ENCODE data around the gene PRSS50. TPM values are rescaled to one million over a fixed set of nuclear protein-coding genes. Genes with fewer than 3 reads are reported as not detected.

Gene PRSS50
- total and polyA plus RNA-seq, 8 donors, result under 0.01 to 0.10 TPM; not detected in 6

GRCh38 chr3:46675843-46676567 is 41.7 kb downstream of the PRSS50 start:
- no peak overlapping the region for H3K27ac ChIP-seq
- intact Hi-C loops (cut with DNase I; ENCODE audit: low total_unique reads), result no loop called here
- no peak overlapping the region for H3K4me3 ChIP-seq
- TF ChIP-seq CTCF (IDR thresholded peaks at IDR 0.05) (no peak), POLR2A (IDR thresholded peaks at IDR 0.05) (no peak), EP300 (IDR thresholded peaks at IDR 0.05) (no peak), POLR2AphosphoS5 (IDR thresholded peaks at IDR 0.05) (no peak)
- peaks cover 0 to 14% (median 9%) of the 10 kb centered on the region in 4 donors for H3K4me1 ChIP-seq
- DNase-seq, result no peak
- WGBS, 5 donors, result 68 to 80% (median 74%) methylated on average over 5 to 9 of the region's 9 CpGs
- no peaks in the 10 kb centered on the region for H3K9me3 ChIP-seq
- no peaks in the 10 kb centered on the region for H3K27me3 ChIP-seq
- H3K36me3 ChIP-seq, result peaks cover 0 to 66% (median 31%) of the 10 kb centered on the region in 4 donors

GRCh38 chr3:46675426-46675825 is 42.2 kb downstream of the PRSS50 start:
- intact Hi-C loops (cut with DNase I; ENCODE audit: low total_unique reads), result no loop called here
- DNase-seq, result no peak

GRCh38 chr3:46674031-46674845 is 43.4 kb downstream of the PRSS50 start:
- TF ChIP-seq EP300 (IDR thresholded peaks at IDR 0.05), result no peak
- TF ChIP-seq POLR2A (IDR thresholded peaks at IDR 0.05), result no peak
- no peak for TF ChIP-seq POLR2AphosphoS5 (IDR thresholded peaks at IDR 0.05)
- no peak for TF ChIP-seq CTCF (IDR thresholded peaks at IDR 0.05)
- Histone ChIP-seq H3K27me3 (no peaks in the 10 kb centered on the region), H3K36me3 (peaks cover 0 to 56% (median 26%) of the 10 kb centered on the region in 4 donors), H3K9me3 (no peaks in the 10 kb centered on the region), H3K4me3 (no peak overlapping the region), H3K27ac (no peak overlapping the region), H3K4me1 (peaks cover 0 to 14% (median 9%) of the 10 kb centered on the region in 4 donors)
- 92 to 96% (median 94%) methylated on average over 11 to 12 of the region's 12 CpGs for WGBS, 5 donors
- DNase-seq, result no peak
- intact Hi-C loops (cut with DNase I; ENCODE audit: low total_unique reads), result no loop called here

More at GRCh38 chr3:46675426-46675825, 42.2 kb downstream of the PRSS50 start:
- Histone ChIP-seq H3K4me3 (no peak overlapping the region), H3K4me1 (peaks cover 0 to 14% (median 9%) of the 10 kb centered on the region in 4 donors), H3K9me3 (no peaks in the 10 kb centered on the region), H3K27me3 (no peaks in the 10 kb centered on the region), H3K27ac (no peak overlapping the region), H3K36me3 (peaks cover 0 to 67% (median 28%) of the 10 kb centered on the region in 4 donors)
- TF ChIP-seq EP300 (IDR thresholded peaks at IDR 0.05) (no peak), POLR2A (IDR thresholded peaks at IDR 0.05) (no peak), CTCF (IDR thresholded peaks at IDR 0.05) (no peak), POLR2AphosphoS5 (IDR thresholded peaks at IDR 0.05) (no peak)
- WGBS, 5 donors, result 88 to 100% (median 92%) methylated on average over 1 to 6 of the region's 6 CpGs

GRCh38 chr3:46673151-46674030 is 44.3 kb downstream of the PRSS50 start:
- H3K27me3 ChIP-seq, result no peaks in the 10 kb centered on the region
- intact Hi-C loops (cut with DNase I; ENCODE audit: low total_unique reads), result no loop called here
- no peaks in the 10 kb centered on the region for H3K9me3 ChIP-seq
- no peak for DNase-seq
- H3K4me1 ChIP-seq, result peaks cover 0 to 14% (median 9%) of the 10 kb centered on the region in 4 donors
- TF ChIP-seq EP300 (IDR thresholded peaks at IDR 0.05) (no peak), POLR2A (IDR thresholded peaks at IDR 0.05) (no peak), CTCF (IDR thresholded peaks at IDR 0.05) (no peak), POLR2AphosphoS5 (IDR thresholded peaks at IDR 0.05) (no peak)
- WGBS, 5 donors, result 86 to 90% (median 87%) methylated on average over 10 of the region's 10 CpGs
- no peak overlapping the region for H3K4me3 ChIP-seq
- H3K36me3 ChIP-seq, result peaks cover 0 to 50% (median 26%) of the 10 kb centered on the region in 4 donors
- no peak overlapping the region for H3K27ac ChIP-seq
